C4-2B (cell line): ENCODE measurements around the gene TSR3.

Experiments used
- H3K27ac ChIP-seq: fragments of 450-650 bp; 2 replicates; pipeline ENCODE4 v1.5.1; 2017
- CTCF ChIP-seq: fragments of 450-650 bp; conservative IDR thresholded peaks from 2 replicates; pipeline ENCODE4 v1.5.1; 2017; ENCODE audit warnings: mild to moderate bottlenecking
- ZFX ChIP-seq: fragments of 450-650 bp; IDR thresholded peaks from 2 replicates; pipeline ENCODE4 v1.6.1; 2017

TSR3 gene

GRCh38 chr16:1316033-1316405, 35.7 kb downstream of the TSR3 start:
- TF ChIP-seq ZFX (no peak), CTCF (no peak)
- H3K27ac ChIP-seq: no peak overlapping the region

GRCh38 chr16:1315081-1316032, 36.3 kb downstream of the TSR3 start:
- TF ChIP-seq ZFX: no peak
- TF ChIP-seq CTCF: no peak
- H3K27ac ChIP-seq: no peak overlapping the region

- no peak overlapping the region for H3K27ac ChIP-seq
- TF ChIP-seq ZFX: no peak
- TF ChIP-seq CTCF: no peak
Measured at GRCh38 chr16:1314399-1315068, 37.1 kb downstream of the TSR3 start.

- no peak overlapping the region for H3K27ac ChIP-seq
- TF ChIP-seq ZFX (no peak), CTCF (no peak)
Measured at GRCh38 chr16:1313721-1314369, 37.8 kb downstream of the TSR3 start.

- H3K27ac ChIP-seq: no peak overlapping the region
- TF ChIP-seq ZFX: no peak
- TF ChIP-seq CTCF: no peak
Measured at GRCh38 chr16:1312903-1313302, 38.8 kb downstream of the TSR3 start.

GRCh38 chr16:1312467-1312816, 39.2 kb downstream of the TSR3 start:
- peak overlapping the region; percentile 93; the same call in 1 of the 2 replicates for H3K27ac ChIP-seq
- no peak for TF ChIP-seq ZFX
- TF ChIP-seq CTCF: no peak
